A673 (cell line): ENCODE measurements around the gene FRMD4A. TPM values are rescaled to one million over a fixed set of nuclear protein-coding genes. Genes with fewer than 3 reads are reported as not detected.

Experiments used
- BruUV-seq: library from RNA; stranded (reverse); fragments of 400-500 nt; replicated peaks from 2 replicates; lab custom pipeline; 2021; lab: Mats Ljungman, UMichigan
- CTCF ChIA-PET: fragments of 300-600 bp; sonication (Branson Sonifier 250); formaldehyde crosslinking; loops from one replicate; lab custom pipeline; 2022; ENCODE audit warnings: antibody characterized with exemption; lab: Charles Lee
- POLR2A ChIA-PET: fragments of 300-600 bp; sonication (Branson Sonifier 250); formaldehyde crosslinking; loops from one replicate; lab custom pipeline; 2022; ENCODE audit warnings: antibody characterized with exemption; ENCODE audit not compliant: low non-redundant PET; lab: Charles Lee
- DNase-seq: peaks from one replicate; pipeline ENCODE4 v3.0.0-alpha.2; 2015; ENCODE audit warnings: low spot score
- H3K27ac ChIP-seq: fragments of 200-600 bp; sonication (generic); 2 replicates; pipeline ENCODE4 v1.5.1; 2016; ENCODE audit warnings: mixed run types, low read depth, mild to moderate bottlenecking, mixed read lengths, antibody characterized with exemption, low read length; ENCODE audit not compliant: poor library complexity, severe bottlenecking
- H3K27me3 ChIP-seq: fragments of 200-600 bp; sonication (generic); replicated peaks from 2 replicates; pipeline ENCODE4 v1.6.1; 2017; ENCODE audit warnings: mixed run types, low read depth, mild to moderate bottlenecking, mixed read lengths, antibody characterized with exemption, low read length; ENCODE audit not compliant: insufficient read depth, poor library complexity
- H3K36me3 ChIP-seq: fragments of 200-600 bp; sonication (generic); 2 replicates; pipeline ENCODE4 v1.6.1; 2016; ENCODE audit warnings: mixed run types, mild to moderate bottlenecking, mixed read lengths, antibody characterized with exemption, low read length; ENCODE audit not compliant: insufficient read depth, poor library complexity, severe bottlenecking
- H3K4me1 ChIP-seq: fragments of 200-600 bp; sonication (generic); 2 replicates; pipeline ENCODE4 v1.6.1; 2017; ENCODE audit warnings: mixed run types, mild to moderate bottlenecking, mixed read lengths, antibody characterized with exemption, low read length; ENCODE audit not compliant: insufficient read depth, poor library complexity, severe bottlenecking
- H3K4me3 ChIP-seq: fragments of 200-600 bp; sonication (generic); 2 replicates; pipeline ENCODE4 v1.5.1; 2016; ENCODE audit warnings: low read depth, mixed run types, mild to moderate bottlenecking, mixed read lengths, low read length; ENCODE audit not compliant: poor library complexity, severe bottlenecking
- H3K9me3 ChIP-seq: fragments of 200-600 bp; sonication (generic); 2 replicates; pipeline ENCODE4 v1.6.1; 2016; ENCODE audit warnings: mixed run types, low read depth, mild to moderate bottlenecking, mixed read lengths, antibody characterized with exemption, low read length; ENCODE audit not compliant: poor library complexity, severe bottlenecking
- CTCF ChIP-seq: fragments of 300-800, 200-600 bp; sonication (generic); conservative IDR thresholded peaks from 2 replicates; pipeline ENCODE4 v1.5.1; 2017; ENCODE audit warnings: low read depth, mild to moderate bottlenecking, antibody characterized with exemption, low read length, moderate library complexity, mixed read lengths
- EZH2 ChIP-seq: fragments of 200-600 bp; sonication (generic); IDR thresholded peaks from 2 replicates; pipeline ENCODE4 v1.6.1; 2017; ENCODE audit warnings: borderline replicate concordance, low read depth, mild to moderate bottlenecking, mixed read lengths, antibody characterized with exemption, low read length; ENCODE audit not compliant: poor library complexity, severe bottlenecking
- intact Hi-C: fragments of 100-400 bp; cut with micrococcal nuclease; formaldehyde crosslinking; loops from one replicate; pipeline ENCODE4 v1.10.0; 2022; ENCODE audit not compliant: unreplicated experiment
- total RNA-seq: library from RNA; stranded (reverse); gene quantifications from 2 replicates; pipeline ENCODE4 v1.2.3, GENCODE V29; 2021

The FRMD4A gene
- total RNA-seq, 1 experiment from 2014 or later = 26.3 TPM

- BruUV-seq = no TSS peak
- intact Hi-C loops = loop anchor here (1.0 to 10.0 kb wide), 2 partner anchors 165 to 861 kb away; no protein-coding TSS in a partner anchor
- no peaks in the 10 kb centered on the region for H3K9me3 ChIP-seq
- H3K4me1 ChIP-seq = peaks cover 40% of the 10 kb centered on the region
- no peak overlapping the region for H3K27ac ChIP-seq
- no peak overlapping the region for H3K4me3 ChIP-seq
- no peaks in the 10 kb centered on the region for H3K27me3 ChIP-seq
- peaks cover 13% of the 10 kb centered on the region for H3K36me3 ChIP-seq
- POLR2A ChIA-PET = no interaction called here
- CTCF ChIA-PET = no interaction called here
- peak; percentile 56 for TF ChIP-seq CTCF
- TF ChIP-seq EZH2 = no peak
- DNase-seq = peak; percentile 63
Measured at GRCh38 chr10:13613519-13613918, 717.2 kb downstream of the FRMD4A start.

GRCh38 chr10:13612654-13613373 lies 717.9 kb downstream of the FRMD4A start:
- no peaks in the 10 kb centered on the region for H3K9me3 ChIP-seq
- no peaks in the 10 kb centered on the region for H3K27me3 ChIP-seq
- no peak overlapping the region for H3K4me3 ChIP-seq
- H3K36me3 ChIP-seq = peaks cover 13% of the 10 kb centered on the region
- BruUV-seq = no TSS peak
- ChIA-PET CTCF (interaction anchor here (0.6 kb wide), 2 partner anchors 9 to 241 kb away, joined by 3 read pairs; no protein-coding TSS in a partner anchor), POLR2A (no interaction called here)
- no peak overlapping the region for H3K27ac ChIP-seq
- intact Hi-C loops = loop anchor here (1.0 to 10.0 kb wide), 2 partner anchors 165 to 862 kb away; no protein-coding TSS in a partner anchor
- no peak for TF ChIP-seq EZH2
- no peak for TF ChIP-seq CTCF
- peaks cover 40% of the 10 kb centered on the region for H3K4me1 ChIP-seq
- DNase-seq = no peak

GRCh38 chr10:13608246-13608853 lies 722.4 kb downstream of the FRMD4A start:
- CTCF ChIA-PET = no interaction called here
- DNase-seq = no peak
- POLR2A ChIA-PET = no interaction called here
- intact Hi-C loops = no loop called here
- Histone ChIP-seq H3K4me1 (no peaks in the 10 kb centered on the region), H3K9me3 (no peaks in the 10 kb centered on the region), H3K27me3 (no peaks in the 10 kb centered on the region), H3K4me3 (no peak overlapping the region), H3K27ac (no peak overlapping the region), H3K36me3 (peaks cover 13% of the 10 kb centered on the region)
- TF ChIP-seq CTCF (no peak), EZH2 (no peak)
- no TSS peak for BruUV-seq
